CD14-positive monocyte (primary cell): ENCODE measurements around the gene IQSEC3. TPM values are rescaled to one million over a fixed set of nuclear protein-coding genes. Genes with fewer than 3 reads are reported as not detected.
"Not testable (repeated sequence)": the region's sequence is repeated elsewhere in the genome, so short reads cannot be mapped to it uniquely, and the experiment has no call there.

Experiments
- DNase-seq, 3 donors: peaks; one replicate each; pipeline ENCODE4 v3.0.0-alpha.2; 2011 to 2022
- H2AFZ ChIP-seq: 2 replicates; pipeline ENCODE4 v1.6.0; 2012; ENCODE audit warnings: mild to moderate bottlenecking, low read depth, low read length, inconsistent platforms; ENCODE audit not compliant: insufficient read depth, poor library complexity, severe bottlenecking
- H3K27ac ChIP-seq, 2 donors: 1 replicate in 1 of 2; 2 replicates in 1 of 2; pipeline ENCODE4 v1.5.1; 2012 to 2013; ENCODE audit warnings: low read length in 2 of 2, control low read depth in 1 of 2, inconsistent platforms in 1 of 2, low read depth in 1 of 2, mild to moderate bottlenecking in 1 of 2
- H3K27me3 ChIP-seq, 2 donors: one replicate each; pipeline versions ENCODE4 v1.6.0 to v1.6.1; 2011 to 2013; ENCODE audit warnings: low read length in 2 of 2; ENCODE audit not compliant: control insufficient read depth in 2 of 2, insufficient read depth in 2 of 2
- H3K36me3 ChIP-seq, 2 donors: replicated peaks in 1 of 2; 1 replicate in 1 of 2; 2 replicates in 1 of 2; pipeline versions ENCODE4 v1.5.1 to v1.6.1; 2012 to 2013; ENCODE audit warnings: low read length in 2 of 2, control low read depth in 1 of 2, inconsistent platforms in 1 of 2, mild to moderate bottlenecking in 1 of 2; ENCODE audit not compliant: insufficient read depth in 2 of 2, control insufficient read depth in 1 of 2
- H3K4me1 ChIP-seq, 2 donors: 1 replicate in 1 of 2; 2 replicates in 1 of 2; pipeline versions ENCODE4 v1.5.1 to v1.6.1; 2012 to 2013; ENCODE audit warnings: low read length in 2 of 2, control low read depth in 1 of 2, inconsistent platforms in 1 of 2, mild to moderate bottlenecking in 1 of 2, moderate library complexity in 1 of 2; ENCODE audit not compliant: insufficient read depth in 2 of 2, control insufficient read depth in 1 of 2
- H3K4me2 ChIP-seq: replicated peaks from 2 replicates; pipeline ENCODE3; 2012; ENCODE audit warnings: low read length, moderate library complexity, mild to moderate bottlenecking; ENCODE audit not compliant: poor library complexity, severe bottlenecking; ENCODE audit errors: extremely low read depth
- H3K4me3 ChIP-seq, 3 experiments: fragments of 200-600 bp in 1 of 3; sonication (generic) in 1 of 3; replicated peaks in 1 of 3; 1 replicate in 2 of 3; 2 replicates in 1 of 3; pipeline ENCODE4 v1.5.1; 2011 to 2013; ENCODE audit warnings: low read length in 3 of 3, mild to moderate bottlenecking in 3 of 3, control low read depth in 2 of 3, low read depth in 2 of 3, inconsistent platforms in 1 of 3, moderate library complexity in 1 of 3
- H3K79me2 ChIP-seq: 2 replicates; pipeline ENCODE4 v1.6.0; 2012; ENCODE audit warnings: mild to moderate bottlenecking, control low read depth, inconsistent platforms, low read length, moderate library complexity; ENCODE audit not compliant: insufficient read depth
- H3K9ac ChIP-seq: 2 replicates; pipeline ENCODE4 v1.6.0; 2017; ENCODE audit warnings: low read length, mild to moderate bottlenecking; ENCODE audit not compliant: insufficient read depth, poor library complexity, severe bottlenecking
- H3K9me3 ChIP-seq, 2 donors: replicated peaks in 1 of 2; 1 replicate in 1 of 2; 2 replicates in 1 of 2; pipeline versions ENCODE4 v1.5.1 to v1.6.1; 2012 to 2013; ENCODE audit warnings: low read length in 2 of 2, control low read depth in 1 of 2; ENCODE audit not compliant: control insufficient read depth in 1 of 2, insufficient read depth in 1 of 2
- H4K20me1 ChIP-seq: 2 replicates; pipeline ENCODE4 v1.6.0; 2012; ENCODE audit warnings: mild to moderate bottlenecking, low read length, control low read depth, moderate library complexity; ENCODE audit not compliant: insufficient read depth
- H3K27ac Mint-ChIP-seq, 7 donors: one replicate each; pipeline ENCODE4 v1.8.0; 2020; ENCODE audit warnings: mild to moderate bottlenecking in 7 of 7, mixed read lengths in 7 of 7, moderate library complexity in 6 of 7, inconsistent platforms in 2 of 7
- H3K27me3 Mint-ChIP-seq, 3 donors: one replicate each; pipeline ENCODE4 v1.8.0; 2021 to 2022; ENCODE audit warnings: low read depth in 3 of 3, mild to moderate bottlenecking in 3 of 3, mixed read lengths in 3 of 3, moderate library complexity in 3 of 3, inconsistent platforms in 1 of 3
- H3K36me3 Mint-ChIP-seq, 2 donors: one replicate each; pipeline ENCODE4 v1.8.0; 2020; ENCODE audit warnings: mixed read lengths in 2 of 2, inconsistent platforms in 1 of 2, mild to moderate bottlenecking in 1 of 2
- H3K4me1 Mint-ChIP-seq: one replicate; pipeline ENCODE4 v1.8.0; 2020; ENCODE audit warnings: mild to moderate bottlenecking, mixed read lengths
- H3K4me3 Mint-ChIP-seq, 2 donors: one replicate each; pipeline ENCODE4 v1.8.0; 2020; ENCODE audit warnings: mild to moderate bottlenecking in 2 of 2, mixed read lengths in 2 of 2, moderate library complexity in 1 of 2
- H3K9me3 Mint-ChIP-seq, 7 donors: one replicate each; pipeline ENCODE4 v1.8.0; 2020 to 2022; ENCODE audit warnings: mixed read lengths in 7 of 7, mild to moderate bottlenecking in 6 of 7, moderate library complexity in 6 of 7, inconsistent platforms in 2 of 7
- WGBS: methylation state at CpG from one replicate; pipeline ENCODE4 v1.1.5; 2013; ENCODE audit warnings: missing lambda C conversion rate; ENCODE audit not compliant: insufficient coverage; 5-methylcytosine and 5-hydroxymethylcytosine counted together
- intact Hi-C, 2 donors: fragments of 100-400 bp; cut with micrococcal nuclease; formaldehyde crosslinking; loops; one replicate each; pipeline versions ENCODE4 v1.15.0 to v1.15.1; 2023
- polyA plus RNA-seq, 3 donors: library from polyadenylated mRNA; depleted of rRNA in 1 of 3; unstranded in 2 of 3; stranded (reverse) in 1 of 3; fragments of 300-500 nt in 2 of 3; fragments of >200 nt in 1 of 3; fragmentation: Illumina TruSeq in 2 of 3; gene quantifications; 1 replicate in 2 of 3; 2 replicates in 1 of 3; pipeline ENCODE4 v1.2.3, GENCODE V29; 2012 to 2021

The IQSEC3 gene
- polyA plus RNA-seq, 3 donors: not detected

- DNase-seq, H3K27me3 Mint-ChIP-seq, H3K79me2 ChIP-seq, H3K9ac ChIP-seq, intact Hi-C loops, H3K4me1 Mint-ChIP-seq, H3K9me3 ChIP-seq, H3K4me1 ChIP-seq, H3K36me3 ChIP-seq, H3K4me3 ChIP-seq, H3K9me3 Mint-ChIP-seq, H3K27me3 ChIP-seq, H3K36me3 Mint-ChIP-seq, H4K20me1 ChIP-seq, H3K27ac Mint-ChIP-seq, H2AFZ ChIP-seq, H3K4me3 Mint-ChIP-seq, H3K27ac ChIP-seq, H3K4me2 ChIP-seq: not testable (repeated sequence)
- no CpG with 5 or more reads among the region's 9 CpGs for WGBS
These were observed 27.8 kb upstream of the IQSEC3 start for GRCh38 chr12:38775-39174.

DNA sequence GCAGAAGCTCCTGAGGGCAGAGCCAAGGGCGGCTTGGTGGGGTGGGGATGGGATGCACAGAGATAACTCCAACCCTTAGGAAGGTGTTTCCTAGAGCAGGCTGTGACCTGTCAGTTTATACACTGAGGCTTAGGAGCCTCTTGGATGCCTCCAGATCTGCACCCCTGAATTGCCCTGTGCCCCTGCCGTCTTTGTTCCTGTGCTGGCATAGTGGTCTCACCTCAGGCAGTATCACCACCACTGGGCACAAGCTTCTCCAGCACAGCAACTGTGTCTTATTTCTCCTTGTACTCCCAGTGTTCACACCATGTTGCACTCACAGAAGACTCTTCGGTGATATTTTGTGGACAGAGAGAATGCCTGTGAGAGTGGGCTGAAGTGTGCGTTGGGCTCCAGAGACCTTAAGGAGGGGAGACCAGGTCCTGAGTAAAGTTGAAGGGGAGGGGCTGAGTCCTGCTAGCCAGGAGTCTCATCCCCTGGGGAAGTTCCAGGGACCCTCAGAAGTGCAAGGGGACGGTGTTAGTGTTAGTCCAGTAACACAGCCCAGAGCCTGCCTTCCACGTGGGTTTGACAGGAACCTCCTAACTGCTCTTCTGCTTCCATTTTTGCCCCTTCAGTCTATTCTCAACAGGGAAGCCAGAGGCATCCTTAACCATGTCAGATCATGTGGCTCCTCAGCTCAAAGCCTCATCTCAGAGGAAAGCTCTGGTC, 26.9 kb upstream of the IQSEC3 start:
- WGBS: 100% methylated on average over 1 of the region's 6 CpGs
- H2AFZ ChIP-seq, DNase-seq, intact Hi-C loops, H3K4me1 Mint-ChIP-seq, H3K4me3 ChIP-seq, H3K36me3 ChIP-seq, H4K20me1 ChIP-seq, H3K27ac Mint-ChIP-seq, H3K27me3 Mint-ChIP-seq, H3K4me2 ChIP-seq, H3K27me3 ChIP-seq, H3K36me3 Mint-ChIP-seq, H3K4me1 ChIP-seq, H3K4me3 Mint-ChIP-seq, H3K9me3 Mint-ChIP-seq, H3K9me3 ChIP-seq, H3K9ac ChIP-seq, H3K79me2 ChIP-seq, H3K27ac ChIP-seq: not testable (repeated sequence)

GRCh38 chr12:44352-44751, 22.2 kb upstream of the IQSEC3 start:
- H3K27me3 Mint-ChIP-seq: peaks cover 2 to 22% (median 13%) of the 10 kb centered on the region in 3 donors
- H3K4me2 ChIP-seq, H3K9me3 Mint-ChIP-seq, H3K9ac ChIP-seq, H3K36me3 ChIP-seq, H3K9me3 ChIP-seq, intact Hi-C loops, H4K20me1 ChIP-seq, H3K79me2 ChIP-seq, H3K27me3 ChIP-seq, H3K36me3 Mint-ChIP-seq, H3K4me3 Mint-ChIP-seq, H2AFZ ChIP-seq, H3K27ac Mint-ChIP-seq, H3K27ac ChIP-seq, DNase-seq, H3K4me3 ChIP-seq: not testable (repeated sequence)
- H3K4me1 Mint-ChIP-seq: peaks cover 35% of the 10 kb centered on the region
- H3K4me1 ChIP-seq: peaks cover 14 to 17% of the 10 kb centered on the region in 2 donors
- 75% methylated on average over 2 of the region's 8 CpGs for WGBS

DNA sequence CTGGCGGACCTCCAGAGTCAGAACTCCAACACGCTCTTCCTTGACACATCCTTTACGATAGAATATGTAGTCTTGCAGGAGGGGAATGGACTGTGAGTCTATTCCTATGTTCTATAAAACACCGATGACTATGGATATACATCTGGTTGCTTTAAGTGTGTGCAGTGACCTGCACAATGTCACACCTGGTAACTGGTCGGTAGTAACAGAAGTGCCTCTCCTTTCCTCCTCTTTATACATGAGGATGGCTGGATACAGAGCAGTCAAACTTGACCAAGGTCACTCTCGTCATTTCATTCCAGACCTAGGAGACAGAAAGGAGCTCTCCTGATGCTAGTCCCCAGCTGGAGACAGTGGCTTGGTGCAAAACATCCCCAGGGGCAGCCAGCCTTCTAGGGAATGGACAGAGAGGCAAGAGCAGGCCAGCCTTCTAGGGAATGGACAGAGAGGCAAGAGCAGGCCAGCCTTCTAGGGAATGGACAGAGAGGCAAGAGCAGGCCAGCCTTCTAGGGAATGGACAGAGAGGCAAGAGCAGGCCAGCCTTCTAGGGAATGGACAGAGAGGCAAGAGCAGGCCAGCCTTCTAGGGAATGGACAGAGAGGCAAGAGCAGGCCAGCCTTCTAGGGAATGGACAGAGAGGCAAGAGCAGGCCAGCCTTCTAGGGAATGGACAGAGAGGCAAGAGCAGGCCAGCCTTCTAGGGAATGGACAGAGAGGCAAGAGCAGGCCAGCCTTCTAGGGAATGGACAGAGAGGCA, 21.2 kb upstream of the IQSEC3 start:
- H4K20me1 ChIP-seq, H3K9me3 ChIP-seq, H3K27ac ChIP-seq, H3K36me3 ChIP-seq, DNase-seq, H3K4me3 Mint-ChIP-seq, H3K9me3 Mint-ChIP-seq, intact Hi-C loops, H3K4me2 ChIP-seq, H3K36me3 Mint-ChIP-seq, H3K79me2 ChIP-seq, H2AFZ ChIP-seq, H3K27me3 ChIP-seq, H3K9ac ChIP-seq, H3K27ac Mint-ChIP-seq: not testable (repeated sequence)
- peaks cover 2 to 22% (median 13%) of the 10 kb centered on the region in 3 donors for H3K27me3 Mint-ChIP-seq
- H3K4me1 ChIP-seq: peaks cover 14 to 17% of the 10 kb centered on the region in 2 donors
- WGBS: 94% methylated on average over 2 of the region's 6 CpGs
- H3K4me1 Mint-ChIP-seq: peaks cover 33% of the 10 kb centered on the region
- H3K4me3 ChIP-seq: peak overlapping the region in 1 of 3 experiments; percentile 17
